Breast epithelium (tissue), 3 donors: ENCODE measurements around the gene ACVR1.
"Not testable (repeated sequence)": the region's sequence is repeated elsewhere in the genome, so short reads cannot be mapped to it uniquely, and the experiment has no call there.

Experiments used
- POLR2A ChIP-seq: fragments of 450-650 bp; IDR thresholded peaks from one replicate; pipeline ENCODE4 v1.6.1; 2016; ENCODE audit warnings: antibody characterized with exemption, mild to moderate bottlenecking, moderate library complexity
- POLR2AphosphoS5 ChIP-seq, 3 donors: sonication (generic); formaldehyde crosslinking; IDR thresholded peaks; one replicate each; pipeline ENCODE4 v1.6.1; 2017; ENCODE audit warnings: antibody characterized with exemption in 3 of 3

DNA sequence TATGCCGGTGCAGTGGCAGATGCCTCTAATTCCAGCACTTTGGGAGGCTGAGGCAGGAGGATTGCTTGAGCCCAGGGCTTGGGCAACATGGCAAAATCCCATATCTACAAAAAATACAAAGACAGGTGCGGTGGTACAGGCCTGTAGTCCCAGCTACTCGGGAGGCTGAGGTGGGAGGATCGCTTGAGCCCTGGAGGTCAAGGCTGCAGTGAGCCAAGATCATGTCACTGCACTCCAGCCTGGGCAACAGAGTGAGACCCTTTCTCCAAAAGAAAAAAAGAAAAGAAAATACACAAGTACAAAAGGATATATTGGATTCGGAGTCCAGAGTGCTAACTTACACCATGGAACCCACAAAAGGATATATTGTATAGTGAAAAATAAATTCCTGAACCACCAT is 8.4 kb upstream of the ACVR1 start:
- TF ChIP-seq POLR2A; POLR2AphosphoS5 (IDR thresholded peaks at IDR 0.05): not testable (repeated sequence)
